ENCODE data around the gene PKMYT1.

DNA sequence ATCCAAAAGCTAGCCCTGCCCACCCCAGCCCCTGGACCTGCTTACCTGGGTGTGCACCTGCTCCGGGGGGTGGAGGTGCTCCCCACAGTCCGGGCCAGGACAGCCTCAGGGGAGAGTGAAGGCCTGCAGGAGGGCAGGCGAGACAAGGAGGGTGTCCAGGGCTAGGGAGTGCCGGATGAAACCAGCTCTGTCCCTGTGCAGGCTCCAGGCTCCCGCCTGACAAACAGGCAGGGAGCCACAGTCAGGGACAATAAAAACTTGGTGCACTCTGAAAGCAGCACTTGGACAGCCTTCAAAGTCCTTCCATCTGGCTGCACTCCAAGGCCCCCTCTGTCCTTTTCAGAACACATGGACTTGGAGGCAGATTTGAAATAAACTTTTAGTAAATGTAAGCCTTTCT, 7.2 kb downstream of the PKMYT1 start:
- TF ChIP-seq, protein P1, sequence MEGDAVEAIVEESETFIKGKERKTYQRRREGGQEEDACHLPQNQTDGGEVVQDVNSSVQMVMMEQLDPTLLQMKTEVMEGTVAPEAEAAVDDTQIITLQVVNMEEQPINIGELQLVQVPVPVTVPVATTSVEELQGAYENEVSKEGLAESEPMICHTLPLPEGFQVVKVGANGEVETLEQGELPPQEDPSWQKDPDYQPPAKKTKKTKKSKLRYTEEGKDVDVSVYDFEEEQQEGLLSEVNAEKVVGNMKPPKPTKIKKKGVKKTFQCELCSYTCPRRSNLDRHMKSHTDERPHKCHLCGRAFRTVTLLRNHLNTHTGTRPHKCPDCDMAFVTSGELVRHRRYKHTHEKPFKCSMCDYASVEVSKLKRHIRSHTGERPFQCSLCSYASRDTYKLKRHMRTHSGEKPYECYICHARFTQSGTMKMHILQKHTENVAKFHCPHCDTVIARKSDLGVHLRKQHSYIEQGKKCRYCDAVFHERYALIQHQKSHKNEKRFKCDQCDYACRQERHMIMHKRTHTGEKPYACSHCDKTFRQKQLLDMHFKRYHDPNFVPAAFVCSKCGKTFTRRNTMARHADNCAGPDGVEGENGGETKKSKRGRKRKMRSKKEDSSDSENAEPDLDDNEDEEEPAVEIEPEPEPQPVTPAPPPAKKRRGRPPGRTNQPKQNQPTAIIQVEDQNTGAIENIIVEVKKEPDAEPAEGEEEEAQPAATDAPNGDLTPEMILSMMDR (IDR thresholded peaks at IDR 0.05; ENCODE audit: poor library complexity), result no peak
- TF ChIP-seq EZH2 (IDR thresholded peaks at IDR 0.05; ENCODE audit: borderline replicate concordance) (no peak), EZH2phosphoT487 (IDR thresholded peaks at IDR 0.05; ENCODE audit: low read depth, severe bottlenecking, unreplicated experiment) (no peak)

Measured in hepatocyte (in vitro differentiated cells).